GM19238 (cell line): ENCODE results near the gene SLC6A19.

Experiments
- DNase-seq: peaks from one replicate; pipeline ENCODE4 v3.0.0; 2011; ENCODE audit warnings: low spot score; ENCODE audit not compliant: insufficient read length

Gene SLC6A19

GRCh38 chr5:1193591-1193985 is 7.8 kb upstream of the SLC6A19 start:
- DNase-seq, result no peak

GRCh38 chr5:1194378-1194777 is 7.0 kb upstream of the SLC6A19 start:
- DNase-seq, result no peak

GRCh38 chr5:1195439-1195838 is 6.0 kb upstream of the SLC6A19 start:
- no peak for DNase-seq

- DNase-seq, result no peak
Observed at GRCh38 chr5:1195916-1196315, 5.5 kb upstream of the SLC6A19 start.

GRCh38 chr5:1196562-1196961 is 4.8 kb upstream of the SLC6A19 start:
- DNase-seq, result no peak

GRCh38 chr5:1197876-1198666 is 3.3 kb upstream of the SLC6A19 start:
- DNase-seq, result no peak

- DNase-seq, result no peak
Observed at GRCh38 chr5:1199340-1199648, 2.1 kb upstream of the SLC6A19 start.

- DNase-seq, result no peak
Observed at GRCh38 chr5:1199649-1200494, 1.5 kb upstream of the SLC6A19 start.

- DNase-seq, result no peak
Observed at GRCh38 chr5:1200495-1201326, 684 bp upstream of the SLC6A19 start.

GRCh38 chr5:1202026-1202797 is 817 bp downstream of the SLC6A19 start:
- no peak for DNase-seq

- DNase-seq, result no peak
Observed at GRCh38 chr5:1202798-1203185, 1.4 kb downstream of the SLC6A19 start.

- no peak for DNase-seq
Observed at GRCh38 chr5:1203311-1203967, 2.0 kb downstream of the SLC6A19 start.

- DNase-seq, result no peak
Observed at GRCh38 chr5:1203968-1204692, 2.7 kb downstream of the SLC6A19 start.

GRCh38 chr5:1204693-1205242 is 3.4 kb downstream of the SLC6A19 start:
- no peak for DNase-seq

- no peak for DNase-seq
Observed at GRCh38 chr5:1205255-1206180, 4.1 kb downstream of the SLC6A19 start.

- DNase-seq, result no peak
Observed at GRCh38 chr5:1206521-1207412, 5.4 kb downstream of the SLC6A19 start.

GRCh38 chr5:1207555-1207954 is 6.2 kb downstream of the SLC6A19 start:
- no peak for DNase-seq
